DOHH2 (cell line): ENCODE results near the gene SPAG16.

Source experiments
- H3F3A ChIP-seq: fragments of 200-600 bp; sonication (generic), shearing (Covaris generic); 2 replicates; pipeline ENCODE4 v1.6.0; 2016; ENCODE audit warnings: antibody characterized with exemption, mild to moderate bottlenecking; ENCODE audit not compliant: control insufficient read depth, insufficient read depth
- H3K27ac ChIP-seq: fragments of 200-600 bp; sonication (generic); 2 replicates; pipeline ENCODE4 v1.5.1; 2014; ENCODE audit warnings: low read depth, mild to moderate bottlenecking, low read length, moderate library complexity
- H3K27me3 ChIP-seq: fragments of 200-600 bp; sonication (generic); 2 replicates; pipeline ENCODE4 v1.6.1; 2014; ENCODE audit warnings: mild to moderate bottlenecking, low read length, mixed read lengths; ENCODE audit not compliant: control insufficient read depth
- H3K36me3 ChIP-seq: fragments of 200-600 bp; sonication (generic); 2 replicates; pipeline ENCODE4 v1.6.1; 2014; ENCODE audit warnings: mild to moderate bottlenecking, low read length, moderate library complexity, mixed read lengths; ENCODE audit not compliant: control insufficient read depth
- H3K4me1 ChIP-seq: fragments of 200-600 bp; sonication (generic); 2 replicates; pipeline ENCODE4 v1.6.1; 2014; ENCODE audit warnings: mild to moderate bottlenecking, low read length, mixed read lengths; ENCODE audit not compliant: control insufficient read depth
- H3K4me2 ChIP-seq: fragments of 200-600 bp; sonication (generic); 2 replicates; pipeline ENCODE4 v1.6.0; 2014; ENCODE audit warnings: mild to moderate bottlenecking, low read length, moderate library complexity
- H3K4me3 ChIP-seq: fragments of 200-600 bp; sonication (generic); 2 replicates; pipeline ENCODE4 v1.5.1; 2014; ENCODE audit warnings: mild to moderate bottlenecking, low read length, mixed read lengths
- H3K79me2 ChIP-seq: fragments of 200-600 bp; sonication (generic); 2 replicates; pipeline ENCODE4 v1.6.1; 2014; ENCODE audit warnings: mild to moderate bottlenecking, low read length, mixed read lengths; ENCODE audit not compliant: control insufficient read depth
- H3K9me2 ChIP-seq: fragments of 200-600 bp; sonication (generic); replicated peaks from 2 replicates; pipeline ENCODE4 v1.6.1; 2014; ENCODE audit warnings: mild to moderate bottlenecking, low read length, mixed read lengths; ENCODE audit not compliant: control insufficient read depth
- H3K9me3 ChIP-seq: fragments of 200-600 bp; sonication (generic); 2 replicates; pipeline ENCODE4 v1.6.1; 2014; ENCODE audit warnings: antibody characterized with exemption, low read length, mixed read lengths; ENCODE audit not compliant: control insufficient read depth, insufficient read depth
- H4K20me1 ChIP-seq: fragments of 200-600 bp; sonication (generic); 2 replicates; pipeline ENCODE4 v1.6.0; 2014; ENCODE audit warnings: low read depth, mild to moderate bottlenecking, antibody characterized with exemption, low read length, moderate library complexity; ENCODE audit not compliant: control insufficient read depth, insufficient read depth
- CTCF ChIP-seq: fragments of 200-600 bp; sonication (generic); IDR thresholded peaks from one replicate; pipeline ENCODE4 v1.5.1; 2014; ENCODE audit warnings: antibody characterized with exemption, mild to moderate bottlenecking, low read depth, low read length; ENCODE audit not compliant: poor library complexity, severe bottlenecking
- EZH2phosphoT487 ChIP-seq: fragments of 200-600 bp; sonication (generic); IDR thresholded peaks from 2 replicates; pipeline ENCODE4 v1.6.1; 2017; ENCODE audit warnings: borderline replicate concordance, mild to moderate bottlenecking, antibody characterized with exemption, low read length, moderate library complexity, mixed read lengths

Gene SPAG16

GRCh38 chr2:214325404-214325803, 1041.1 kb downstream of the SPAG16 start:
- Histone ChIP-seq H4K20me1 (no peaks in the 10 kb centered on the region), H3K9me3 (no peaks in the 10 kb centered on the region), H3K27me3 (no peaks in the 10 kb centered on the region), H3K4me2 (no peak overlapping the region), H3K36me3 (no peaks in the 10 kb centered on the region), H3K4me3 (no peak overlapping the region), H3K27ac (no peak overlapping the region), H3F3A (no peaks in the 10 kb centered on the region), H3K9me2 (no peaks in the 10 kb centered on the region), H3K4me1 (no peaks in the 10 kb centered on the region), H3K79me2 (no peaks in the 10 kb centered on the region)
- TF ChIP-seq CTCF, result no peak
- no peak for TF ChIP-seq EZH2phosphoT487

- Histone ChIP-seq H3K36me3 (no peaks in the 10 kb centered on the region), H3K4me2 (no peak overlapping the region), H3K4me1 (no peaks in the 10 kb centered on the region), H3K79me2 (no peaks in the 10 kb centered on the region), H3K27ac (no peak overlapping the region), H3K9me2 (no peaks in the 10 kb centered on the region), H3K9me3 (no peaks in the 10 kb centered on the region), H4K20me1 (no peaks in the 10 kb centered on the region), H3K4me3 (no peak overlapping the region), H3K27me3 (no peaks in the 10 kb centered on the region), H3F3A (no peaks in the 10 kb centered on the region)
- TF ChIP-seq EZH2phosphoT487, result no peak
- no peak for TF ChIP-seq CTCF
Observed at GRCh38 chr2:214328941-214329340, 1044.7 kb downstream of the SPAG16 start.

GRCh38 chr2:214341646-214342045, 1057.4 kb downstream of the SPAG16 start:
- Histone ChIP-seq H3K4me2 (no peak overlapping the region), H3F3A (no peaks in the 10 kb centered on the region), H3K27ac (no peak overlapping the region), H3K4me3 (no peak overlapping the region), H3K9me2 (no peaks in the 10 kb centered on the region), H4K20me1 (no peaks in the 10 kb centered on the region), H3K9me3 (no peaks in the 10 kb centered on the region), H3K36me3 (no peaks in the 10 kb centered on the region), H3K79me2 (no peaks in the 10 kb centered on the region), H3K27me3 (no peaks in the 10 kb centered on the region), H3K4me1 (no peaks in the 10 kb centered on the region)
- no peak for TF ChIP-seq CTCF
- TF ChIP-seq EZH2phosphoT487, result no peak

GRCh38 chr2:214358506-214358905, 1074.2 kb downstream of the SPAG16 start:
- H4K20me1 ChIP-seq, result no peaks in the 10 kb centered on the region
- no peaks in the 10 kb centered on the region for H3K9me2 ChIP-seq
- no peak overlapping the region for H3K27ac ChIP-seq
- no peak overlapping the region for H3K4me2 ChIP-seq
- no peak overlapping the region for H3K4me3 ChIP-seq
- H3K36me3 ChIP-seq, result no peaks in the 10 kb centered on the region
- no peaks in the 10 kb centered on the region for H3K9me3 ChIP-seq
- TF ChIP-seq CTCF, result no peak
- TF ChIP-seq EZH2phosphoT487, result no peak
- H3K27me3 ChIP-seq, result no peaks in the 10 kb centered on the region
- no peaks in the 10 kb centered on the region for H3K4me1 ChIP-seq
- H3F3A ChIP-seq, result no peaks in the 10 kb centered on the region
- no peaks in the 10 kb centered on the region for H3K79me2 ChIP-seq
